MCF 10A (cell line): Measurements from ENCODE around the gene NPTX1. TPM values are rescaled to one million over a fixed set of nuclear protein-coding genes. Genes with fewer than 3 reads are reported as not detected.

Experiments
- BruUV-seq: library from RNA; stranded (reverse); fragments of 400-500 nt; replicated peaks from 2 replicates; lab custom pipeline; 2021; lab: Mats Ljungman, UMichigan
- CTCF ChIA-PET: fragments of 300-600 bp; sonication (Branson Sonifier 250); formaldehyde crosslinking; extraction: SDS; loops from one replicate; lab custom pipeline; 2021; ENCODE audit warnings: antibody characterized with exemption, inconsistent platforms; lab: Yijun Ruan, JAX
- POLR2A ChIA-PET: fragments of 300-600, 350-650 bp; sonication (Branson Sonifier 250); formaldehyde crosslinking; extraction: SDS; loops from one replicate; lab custom pipeline; 2020; ENCODE audit warnings: antibody characterized with exemption, inconsistent platforms; lab: Yijun Ruan, JAX
- DNase-seq: peaks from one replicate; pipeline ENCODE4 v3.0.0-alpha.2; 2018; ENCODE audit not compliant: unreplicated experiment
- H3K27ac Mint-ChIP-seq: one replicate; pipeline ENCODE4 v1.8.0; 2022; ENCODE audit warnings: mild to moderate bottlenecking, low read depth, mixed read lengths; ENCODE audit not compliant: unreplicated experiment
- H3K27me3 Mint-ChIP-seq: one replicate; pipeline ENCODE4 v1.8.0; 2022; ENCODE audit warnings: mixed read lengths; ENCODE audit not compliant: insufficient read depth, unreplicated experiment
- H3K36me3 Mint-ChIP-seq: one replicate; pipeline ENCODE4 v1.8.0; 2022; ENCODE audit warnings: mild to moderate bottlenecking, moderate library complexity, mixed read lengths; ENCODE audit not compliant: insufficient read depth, unreplicated experiment
- H3K4me1 Mint-ChIP-seq: one replicate; pipeline ENCODE4 v1.8.0; 2022; ENCODE audit warnings: mixed read lengths; ENCODE audit not compliant: insufficient read depth, unreplicated experiment
- H3K4me3 Mint-ChIP-seq: one replicate; pipeline ENCODE4 v1.8.0; 2022; ENCODE audit warnings: mild to moderate bottlenecking, moderate library complexity, mixed read lengths; ENCODE audit not compliant: unreplicated experiment
- H3K9me3 Mint-ChIP-seq: one replicate; pipeline ENCODE4 v1.8.0; 2022; ENCODE audit warnings: mixed read lengths; ENCODE audit not compliant: unreplicated experiment
- CTCF ChIP-seq: fragments of 200-600 bp; IDR thresholded peaks from one replicate; pipeline ENCODE4 v1.8.0; 2022; ENCODE audit warnings: antibody characterized with exemption, mild to moderate bottlenecking; ENCODE audit not compliant: unreplicated experiment
- intact Hi-C: fragments of 100-400 bp; cut with micrococcal nuclease; formaldehyde crosslinking; loops from 2 replicates; pipeline ENCODE4 v1.14.1; 2022
- total RNA-seq: library from RNA; stranded (reverse); gene quantifications from 2 replicates; pipeline ENCODE4 v1.2.3, GENCODE V29; 2022

NPTX1 gene
- total RNA-seq, 1 experiment from 2014 or later: not detected

GRCh38 chr17:80443498-80443897 lies 32.9 kb downstream of the NPTX1 start:
- H3K36me3 Mint-ChIP-seq: no peaks in the 10 kb centered on the region
- no peak for TF ChIP-seq CTCF
- no peaks in the 10 kb centered on the region for H3K27me3 Mint-ChIP-seq
- H3K9me3 Mint-ChIP-seq: no peaks in the 10 kb centered on the region
- POLR2A ChIA-PET: no interaction called here
- no TSS peak for BruUV-seq
- no peak overlapping the region for H3K27ac Mint-ChIP-seq
- no peak for DNase-seq
- H3K4me1 Mint-ChIP-seq: no peaks in the 10 kb centered on the region
- H3K4me3 Mint-ChIP-seq: no peak overlapping the region
- CTCF ChIA-PET: interaction anchor here (1.0 kb wide), 1 partner anchor 10 kb away, joined by 3 read pairs; no protein-coding TSS in a partner anchor
- intact Hi-C loops: no loop called here

- Mint-ChIP-seq H3K36me3 (no peaks in the 10 kb centered on the region), H3K27me3 (no peaks in the 10 kb centered on the region), H3K27ac (no peak overlapping the region), H3K9me3 (no peaks in the 10 kb centered on the region), H3K4me1 (no peaks in the 10 kb centered on the region), H3K4me3 (no peak overlapping the region)
- no peak for DNase-seq
- TF ChIP-seq CTCF: no peak
- intact Hi-C loops: no loop called here
- POLR2A ChIA-PET: no interaction called here
- BruUV-seq: no TSS peak
- CTCF ChIA-PET: interaction anchor here (1.0 kb wide), 1 partner anchor 11 kb away, joined by 3 read pairs; no protein-coding TSS in a partner anchor
These were observed 33.6 kb downstream of the NPTX1 start for GRCh38 chr17:80442764-80443163.

GRCh38 chr17:80442323-80442659 lies 34.1 kb downstream of the NPTX1 start:
- Mint-ChIP-seq H3K4me3 (no peak overlapping the region), H3K36me3 (no peaks in the 10 kb centered on the region), H3K4me1 (no peaks in the 10 kb centered on the region), H3K27me3 (no peaks in the 10 kb centered on the region), H3K27ac (no peak overlapping the region), H3K9me3 (no peaks in the 10 kb centered on the region)
- DNase-seq: no peak
- CTCF ChIA-PET: interaction anchor here (0.7 to 1.0 kb wide), 3 partner anchors 11 to 133 kb away, joined by 3 to 4 read pairs (median 3); no protein-coding TSS in a partner anchor
- POLR2A ChIA-PET: no interaction called here
- intact Hi-C loops: no loop called here
- BruUV-seq: no TSS peak
- no peak for TF ChIP-seq CTCF

- Mint-ChIP-seq H3K4me1 (no peaks in the 10 kb centered on the region), H3K9me3 (no peaks in the 10 kb centered on the region), H3K27ac (no peak overlapping the region), H3K27me3 (no peaks in the 10 kb centered on the region), H3K4me3 (no peak overlapping the region), H3K36me3 (no peaks in the 10 kb centered on the region)
- intact Hi-C loops: no loop called here
- CTCF ChIA-PET: interaction anchor here (0.7 to 0.8 kb wide), 2 partner anchors 15 to 133 kb away, joined by 3 to 4 read pairs; no protein-coding TSS in a partner anchor
- TF ChIP-seq CTCF: no peak
- POLR2A ChIA-PET: no interaction called here
- no TSS peak for BruUV-seq
- no peak for DNase-seq
These were observed 34.6 kb downstream of the NPTX1 start for GRCh38 chr17:80441598-80442322.
